HG02759 (cell line): Measurements from ENCODE around the gene PHF20.
A peak's percentile ranks its signal among the peaks of the same experiment; 100 is the strongest.
"Not testable (repeated sequence)": the region's sequence is repeated elsewhere in the genome, so short reads cannot be mapped to it uniquely, and the experiment has no call there.

Experiments
- ATAC-seq: cut with Tn5 transposase; IDR thresholded peaks from one replicate; pipeline ENCODE4 v1.9.1; 2021; ENCODE audit warnings: mild to moderate bottlenecking, moderate library complexity; ENCODE audit not compliant: unreplicated experiment

The PHF20 gene

GRCh38 chr20:35771689-35772562 is at the start of gene PHF20:
PHF20 (plus strand) TSS chr20:35772015; CDS start chr20:35801523, 29,508 bp downstream.
- ATAC-seq: peak; percentile 87

- ATAC-seq: not testable (repeated sequence)
These were observed 48.6 kb upstream of the PHF20 start for GRCh38 chr20:35723275-35723639.

GRCh38 chr20:35723652-35724320 is 48.0 kb upstream of the PHF20 start:
- not testable (repeated sequence) for ATAC-seq

- no peak for ATAC-seq
These were observed 47.2 kb upstream of the PHF20 start for GRCh38 chr20:35724321-35725230.

GRCh38 chr20:35726842-35727711 is 44.7 kb upstream of the PHF20 start:
- ATAC-seq: no peak

GRCh38 chr20:35729283-35729807 is 42.5 kb upstream of the PHF20 start:
- no peak for ATAC-seq

GRCh38 chr20:35729836-35730582 is 41.8 kb upstream of the PHF20 start:
- no peak for ATAC-seq

GRCh38 chr20:35730583-35731468 is 41.0 kb upstream of the PHF20 start:
- ATAC-seq: no peak

GRCh38 chr20:35731469-35731788 is 40.4 kb upstream of the PHF20 start:
- ATAC-seq: no peak

- ATAC-seq: no peak
These were observed 39.8 kb upstream of the PHF20 start for GRCh38 chr20:35731862-35732643.

GRCh38 chr20:35732644-35732982 is 39.2 kb upstream of the PHF20 start:
- no peak for ATAC-seq

- no peak for ATAC-seq
These were observed 37.4 kb upstream of the PHF20 start for GRCh38 chr20:35734374-35734773.

- ATAC-seq: no peak
These were observed 36.8 kb upstream of the PHF20 start for GRCh38 chr20:35734777-35735649.

GRCh38 chr20:35735826-35736470 is 35.9 kb upstream of the PHF20 start:
- no peak for ATAC-seq

GRCh38 chr20:35737865-35738333 is 33.9 kb upstream of the PHF20 start:
- no peak for ATAC-seq
